NOMO-1 treated with DMSO at 0.1 percent for 48 hours (cell line): ENCODE results near the gene COL4A6.
A peak's percentile ranks its signal among the peaks of the same experiment; 100 is the strongest.

Experiments
- DNase-seq: peaks from one replicate; lab custom pipeline; 2025; ENCODE audit not compliant: unreplicated experiment; lab: John Stamatoyannopoulos, UW

The COL4A6 gene

GRCh38 chrX:108163333-108164082 is 274.7 kb downstream of the COL4A6 start:
- no peak for DNase-seq

GRCh38 chrX:108162265-108162664 is 276.0 kb downstream of the COL4A6 start:
- no peak for DNase-seq

- no peak for DNase-seq
These were observed 277.9 kb downstream of the COL4A6 start for GRCh38 chrX:108160309-108160708.

- no peak for DNase-seq
These were observed 279.1 kb downstream of the COL4A6 start for GRCh38 chrX:108159028-108159670.

- DNase-seq: no peak
These were observed 280.6 kb downstream of the COL4A6 start for GRCh38 chrX:108157628-108158027.

GRCh38 chrX:108156934-108157466 is 281.2 kb downstream of the COL4A6 start:
- no peak for DNase-seq

GRCh38 chrX:108156082-108156481 is 282.1 kb downstream of the COL4A6 start:
- no peak for DNase-seq

GRCh38 chrX:108148524-108148923 is 289.7 kb downstream of the COL4A6 start:
- DNase-seq: no peak

- DNase-seq: peak; percentile 9
These were observed 299.2 kb downstream of the COL4A6 start for GRCh38 chrX:108138814-108139702.

- no peak for DNase-seq
These were observed 303.5 kb downstream of the COL4A6 start for GRCh38 chrX:108134724-108135123.

- no peak for DNase-seq
These were observed 305.3 kb downstream of the COL4A6 start for GRCh38 chrX:108132876-108133275.

- DNase-seq: no peak
These were observed 306.2 kb downstream of the COL4A6 start for GRCh38 chrX:108132034-108132433.

GRCh38 chrX:108131471-108131870 is 306.8 kb downstream of the COL4A6 start:
- DNase-seq: no peak

- no peak for DNase-seq
These were observed 307.3 kb downstream of the COL4A6 start for GRCh38 chrX:108130889-108131288.

GRCh38 chrX:108127152-108127551 is 311.1 kb downstream of the COL4A6 start:
- no peak for DNase-seq

- DNase-seq: no peak
These were observed 311.6 kb downstream of the COL4A6 start for GRCh38 chrX:108126661-108127060.

- DNase-seq: no peak
These were observed 314.4 kb downstream of the COL4A6 start for GRCh38 chrX:108123591-108124366.

- DNase-seq: no peak
These were observed 315.5 kb downstream of the COL4A6 start for GRCh38 chrX:108122748-108123147.

GRCh38 chrX:108121291-108121690 is 316.9 kb downstream of the COL4A6 start:
- no peak for DNase-seq

- no peak for DNase-seq
These were observed 320.2 kb downstream of the COL4A6 start for GRCh38 chrX:108117988-108118387.

GRCh38 chrX:108114541-108114940 is 323.7 kb downstream of the COL4A6 start:
- DNase-seq: no peak
